OCI-LY1 (cell line): ENCODE data around the gene SNTG2.

Experiments
- H2AFZ ChIP-seq: fragments of 200-600 bp; sonication (generic), shearing (Covaris generic); 2 replicates; pipeline ENCODE4 v1.6.0; 2014; ENCODE audit warnings: antibody characterized with exemption, mild to moderate bottlenecking, low read length
- H3F3A ChIP-seq: fragments of 200-600 bp; sonication (generic), shearing (Covaris generic); 2 replicates; pipeline ENCODE4 v1.6.0; 2014; ENCODE audit warnings: mild to moderate bottlenecking, antibody characterized with exemption, low read length, moderate library complexity; ENCODE audit not compliant: insufficient read depth
- H3K27ac ChIP-seq: fragments of 200-600 bp; sonication (generic); 2 replicates; pipeline ENCODE4 v1.5.1; 2014; ENCODE audit warnings: low read length, mixed run types, mild to moderate bottlenecking, low read depth; ENCODE audit not compliant: poor library complexity, severe bottlenecking
- H3K27me3 ChIP-seq: fragments of 200-600 bp; sonication (generic); 2 replicates; pipeline ENCODE4 v1.6.0; 2014; ENCODE audit warnings: antibody characterized with exemption, mild to moderate bottlenecking, low read length, moderate library complexity; ENCODE audit not compliant: insufficient read depth
- H3K36me3 ChIP-seq: fragments of 200-600 bp; sonication (generic); 2 replicates; pipeline ENCODE4 v1.6.1; 2014; ENCODE audit warnings: mild to moderate bottlenecking, antibody characterized with exemption, low read length, moderate library complexity, mixed read lengths; ENCODE audit not compliant: insufficient read depth
- H3K4me1 ChIP-seq: fragments of 200-600 bp; sonication (generic); 2 replicates; pipeline ENCODE4 v1.5.1; 2014; ENCODE audit warnings: mild to moderate bottlenecking, low read length, moderate library complexity; ENCODE audit not compliant: insufficient read depth, severe bottlenecking
- H3K4me2 ChIP-seq: fragments of 200-600 bp; sonication (generic), shearing (Covaris generic); 2 replicates; pipeline ENCODE4 v1.6.1; 2014; ENCODE audit warnings: low read length
- H3K4me3 ChIP-seq: fragments of 200-600 bp; sonication (generic); 2 replicates; pipeline ENCODE4 v1.5.1; 2014; ENCODE audit warnings: low read length, low read depth, mild to moderate bottlenecking, mixed read lengths; ENCODE audit not compliant: poor library complexity, severe bottlenecking
- H3K79me2 ChIP-seq: fragments of 200-600 bp; shearing (Covaris generic); 2 replicates; pipeline ENCODE4 v1.6.1; 2016; ENCODE audit warnings: mixed run types, low read length, mixed read lengths; ENCODE audit not compliant: insufficient read depth
- H3K9ac ChIP-seq: fragments of 200-600 bp; sonication (generic), shearing (Covaris generic); 2 replicates; pipeline ENCODE4 v1.6.1; 2014; ENCODE audit warnings: mild to moderate bottlenecking, low read length, mixed read lengths
- H3K9me2 ChIP-seq: fragments of 200-600 bp; sonication (generic), shearing (Covaris generic); 2 replicates; pipeline ENCODE4 v1.6.1; 2014; ENCODE audit warnings: low read depth, mild to moderate bottlenecking, low read length, mixed read lengths
- H3K9me3 ChIP-seq: fragments of 200-600 bp; shearing (Covaris generic); 2 replicates; pipeline ENCODE4 v1.6.1; 2014; ENCODE audit warnings: low read length, mixed read lengths
- H4K20me1 ChIP-seq: fragments of 200-600 bp; sonication (generic), shearing (Covaris generic); 2 replicates; pipeline ENCODE4 v1.6.0; 2016; ENCODE audit warnings: mild to moderate bottlenecking, low read length; ENCODE audit not compliant: insufficient read depth
- CTCF ChIP-seq: fragments of 200-600 bp; sonication (generic), shearing (Covaris generic); IDR thresholded peaks from 2 replicates; pipeline ENCODE4 v1.5.1; 2017; ENCODE audit warnings: mild to moderate bottlenecking, antibody characterized with exemption, low read length, moderate library complexity, mixed read lengths
- EZH2 ChIP-seq: fragments of 200-600 bp; sonication (generic), shearing (Covaris generic); IDR thresholded peaks from 2 replicates; pipeline ENCODE4 v1.8.0; 2017; ENCODE audit warnings: borderline replicate concordance, mixed run types, mild to moderate bottlenecking, antibody characterized with exemption, low read length, moderate library complexity, mixed read lengths

SNTG2 gene

DNA sequence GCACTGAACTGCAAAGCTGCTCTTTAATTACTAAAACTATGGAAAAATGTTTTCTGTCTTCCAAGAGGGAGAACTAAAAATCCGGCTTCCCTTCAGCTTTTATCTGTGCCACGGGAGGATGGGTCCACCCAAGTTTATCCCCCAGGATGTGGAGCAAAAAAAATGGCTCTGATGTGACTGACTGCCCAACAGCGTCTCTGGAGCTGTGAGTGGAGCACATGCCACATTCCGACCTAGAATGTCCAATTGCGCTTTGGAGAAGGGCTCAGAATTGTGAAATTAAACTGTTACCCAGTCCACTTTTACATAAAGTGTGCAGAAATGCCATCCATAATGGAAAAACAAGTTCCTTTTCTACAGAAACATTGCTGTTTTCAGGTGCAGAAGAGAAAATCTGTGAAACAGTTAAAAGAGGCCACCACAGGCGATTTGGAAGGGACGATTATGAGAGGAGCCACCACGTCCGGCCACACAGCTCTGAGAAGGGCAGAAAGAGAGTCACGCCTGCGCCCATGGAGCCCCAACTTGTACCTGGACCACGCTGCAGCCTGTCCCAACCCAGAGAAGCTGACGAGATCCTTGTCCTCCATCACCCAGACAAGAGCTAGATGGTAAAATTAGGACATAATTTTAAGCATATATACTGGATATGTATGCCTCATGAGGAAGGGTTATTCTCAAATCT, 362.7 kb downstream of the SNTG2 start:
- H4K20me1 ChIP-seq, result no peaks in the 10 kb centered on the region
- no peaks in the 10 kb centered on the region for H3F3A ChIP-seq
- H3K4me2 ChIP-seq, result no peak overlapping the region
- no peak overlapping the region for H3K4me3 ChIP-seq
- H3K27ac ChIP-seq, result no peak overlapping the region
- H3K9me2 ChIP-seq, result no peaks in the 10 kb centered on the region
- H3K4me1 ChIP-seq, result no peaks in the 10 kb centered on the region
- no peak overlapping the region for H3K9ac ChIP-seq
- H2AFZ ChIP-seq, result no peak overlapping the region
- H3K27me3 ChIP-seq, result no peaks in the 10 kb centered on the region
- no peaks in the 10 kb centered on the region for H3K9me3 ChIP-seq
- no peaks in the 10 kb centered on the region for H3K36me3 ChIP-seq
- H3K79me2 ChIP-seq, result no peaks in the 10 kb centered on the region
- TF ChIP-seq CTCF (no peak), EZH2 (no peak)

GRCh38 chr2:1314254-1314653, 363.6 kb downstream of the SNTG2 start:
- no peaks in the 10 kb centered on the region for H3K4me1 ChIP-seq
- H3K9me3 ChIP-seq, result no peaks in the 10 kb centered on the region
- no peaks in the 10 kb centered on the region for H3F3A ChIP-seq
- H3K4me3 ChIP-seq, result no peak overlapping the region
- no peaks in the 10 kb centered on the region for H3K27me3 ChIP-seq
- H4K20me1 ChIP-seq, result no peaks in the 10 kb centered on the region
- TF ChIP-seq EZH2, result no peak
- TF ChIP-seq CTCF, result no peak
- H3K79me2 ChIP-seq, result no peaks in the 10 kb centered on the region
- H3K9ac ChIP-seq, result no peak overlapping the region
- H3K36me3 ChIP-seq, result no peaks in the 10 kb centered on the region
- no peaks in the 10 kb centered on the region for H3K9me2 ChIP-seq
- H3K27ac ChIP-seq, result no peak overlapping the region
- H3K4me2 ChIP-seq, result no peak overlapping the region
- no peak overlapping the region for H2AFZ ChIP-seq

- Histone ChIP-seq H4K20me1 (no peaks in the 10 kb centered on the region), H3K36me3 (no peaks in the 10 kb centered on the region), H3K9ac (no peak overlapping the region), H3K9me2 (no peaks in the 10 kb centered on the region), H3K4me3 (no peak overlapping the region), H3K4me1 (no peaks in the 10 kb centered on the region), H3K27ac (no peak overlapping the region), H3K79me2 (no peaks in the 10 kb centered on the region), H3K27me3 (no peaks in the 10 kb centered on the region), H3K4me2 (no peak overlapping the region), H3F3A (no peaks in the 10 kb centered on the region), H2AFZ (no peak overlapping the region), H3K9me3 (no peaks in the 10 kb centered on the region)
- TF ChIP-seq CTCF, result no peak
- no peak for TF ChIP-seq EZH2
These were observed 367.8 kb downstream of the SNTG2 start for GRCh38 chr2:1318366-1319009.
